NCI-H146 treated with DMSO at 0.1 percent for 48 hours (cell line): ENCODE results near the gene COL23A1.
"Not testable (repeated sequence)": the region's sequence is repeated elsewhere in the genome, so short reads cannot be mapped to it uniquely, and the experiment has no call there.

Source experiments
- DNase-seq: peaks from one replicate; lab custom pipeline; 2025; ENCODE audit not compliant: unreplicated experiment; lab: John Stamatoyannopoulos, UW

The COL23A1 gene

GRCh38 chr5:178589180-178590140, 733 bp downstream of the COL23A1 start:
- DNase-seq = no peak

- DNase-seq = no peak
Observed at GRCh38 chr5:178588769-178589168, 1.4 kb downstream of the COL23A1 start.

GRCh38 chr5:178587763-178588611, 2.2 kb downstream of the COL23A1 start:
- DNase-seq = no peak

DNA sequence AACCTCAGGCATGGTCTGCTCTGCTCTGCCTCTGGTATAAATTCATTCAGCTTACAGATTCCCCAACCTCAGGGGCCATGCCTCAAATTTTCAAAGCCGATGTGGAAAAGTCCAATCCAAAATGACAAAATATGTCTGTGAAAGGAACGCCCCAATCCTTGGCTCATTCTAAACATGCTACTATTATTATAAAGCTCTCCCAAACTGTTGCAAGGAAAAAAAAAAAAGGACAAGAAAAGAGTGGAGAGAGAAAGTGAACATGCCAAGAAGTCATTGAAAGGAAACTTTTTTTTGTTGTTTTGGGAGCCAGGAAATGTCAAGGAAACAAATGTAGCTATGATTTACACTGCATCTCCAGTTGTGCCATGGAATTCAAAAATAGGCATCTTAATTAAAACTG, 3.8 kb downstream of the COL23A1 start:
- DNase-seq = no peak

GRCh38 chr5:178585421-178585820, 4.8 kb downstream of the COL23A1 start:
- DNase-seq = not testable (repeated sequence)

- DNase-seq = no peak
Observed at GRCh38 chr5:178583279-178583678, 6.9 kb downstream of the COL23A1 start.

DNA sequence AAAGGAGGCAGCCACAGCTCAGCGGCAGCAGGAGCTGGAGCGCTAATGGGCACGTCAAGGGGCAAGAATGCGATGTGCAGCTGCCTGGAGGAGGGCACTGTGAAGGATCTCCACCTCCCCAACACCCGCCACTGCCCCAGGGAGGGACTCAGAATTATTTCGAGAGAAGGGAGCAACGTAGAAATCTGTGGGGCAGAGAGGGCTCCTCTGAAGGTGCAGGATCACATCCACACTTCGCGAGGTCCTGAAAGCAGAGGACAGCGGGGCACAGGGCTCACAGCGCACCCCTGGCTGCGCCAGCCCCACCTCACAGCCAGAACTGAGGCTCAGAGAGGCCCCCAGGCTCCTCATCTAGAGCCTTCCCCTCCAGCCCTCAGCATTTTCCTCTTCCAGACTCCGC, 7.9 kb downstream of the COL23A1 start:
- no peak for DNase-seq

DNA sequence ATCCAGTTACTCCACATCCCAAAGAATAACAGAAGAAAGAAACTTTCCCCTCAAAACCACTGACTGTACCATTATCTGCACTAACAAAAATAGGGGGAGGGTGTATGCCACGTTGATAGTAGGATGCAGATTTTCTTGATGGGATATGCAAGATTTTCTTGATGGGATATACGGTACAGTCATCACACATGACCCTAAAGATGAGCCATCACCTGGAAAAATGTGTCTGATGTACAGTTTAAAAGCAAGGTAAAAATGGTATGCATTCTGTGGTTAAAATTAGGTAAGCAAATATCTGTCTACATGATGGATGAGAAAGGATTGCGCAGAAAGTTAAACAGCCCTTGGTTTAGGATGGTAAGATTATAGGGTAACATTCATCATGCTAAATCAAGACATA, 8.6 kb downstream of the COL23A1 start:
- DNase-seq = no peak

DNA sequence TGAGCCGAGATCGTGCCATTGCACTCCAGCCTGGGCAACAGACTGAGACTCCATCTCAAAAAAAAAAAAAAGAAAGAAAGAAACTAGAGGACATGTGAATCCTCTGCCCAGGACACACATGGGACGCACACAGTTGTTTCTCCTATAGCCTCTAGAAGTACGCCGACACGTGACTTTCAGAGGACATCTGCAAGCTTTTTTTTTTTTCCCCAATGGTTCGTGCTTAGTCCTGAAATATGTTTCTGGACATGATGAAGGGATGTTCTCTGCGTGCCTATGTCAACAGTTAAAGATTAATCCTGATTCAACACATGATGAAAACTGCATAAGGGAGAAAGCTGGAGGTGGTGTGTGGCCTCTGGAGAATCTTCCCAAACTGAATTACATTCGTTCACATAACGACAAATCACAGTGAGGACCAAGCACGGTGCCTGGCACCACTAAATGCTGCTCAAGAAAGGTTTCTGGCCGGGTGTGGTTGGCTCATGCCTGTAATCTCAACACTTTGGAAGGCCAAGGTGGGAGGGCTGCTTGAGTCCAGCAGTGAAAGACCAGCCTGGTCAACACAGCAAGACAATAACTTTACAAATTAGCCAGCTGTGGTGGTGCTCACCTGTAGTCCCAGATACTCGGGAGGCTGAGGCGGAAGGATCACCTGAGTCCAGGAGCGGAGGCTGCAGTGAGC, 9.8 kb downstream of the COL23A1 start:
- DNase-seq = no peak

DNA sequence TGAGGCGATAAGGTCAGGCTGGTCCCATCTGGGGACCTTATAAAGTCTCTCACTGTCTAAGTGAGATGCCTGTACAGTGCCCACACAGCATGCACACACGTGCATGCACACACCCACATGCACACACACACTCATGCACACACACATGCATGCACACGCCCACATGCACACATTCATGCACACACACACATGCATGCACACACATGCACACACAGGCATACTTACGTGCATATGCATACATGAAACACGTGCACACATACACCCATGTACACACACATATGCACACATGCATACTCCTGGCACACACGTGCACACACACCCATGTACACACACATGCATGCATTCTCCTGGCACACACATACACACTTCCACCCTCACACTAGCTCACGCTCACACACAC, 12.2 kb downstream of the COL23A1 start:
- DNase-seq = no peak

DNA sequence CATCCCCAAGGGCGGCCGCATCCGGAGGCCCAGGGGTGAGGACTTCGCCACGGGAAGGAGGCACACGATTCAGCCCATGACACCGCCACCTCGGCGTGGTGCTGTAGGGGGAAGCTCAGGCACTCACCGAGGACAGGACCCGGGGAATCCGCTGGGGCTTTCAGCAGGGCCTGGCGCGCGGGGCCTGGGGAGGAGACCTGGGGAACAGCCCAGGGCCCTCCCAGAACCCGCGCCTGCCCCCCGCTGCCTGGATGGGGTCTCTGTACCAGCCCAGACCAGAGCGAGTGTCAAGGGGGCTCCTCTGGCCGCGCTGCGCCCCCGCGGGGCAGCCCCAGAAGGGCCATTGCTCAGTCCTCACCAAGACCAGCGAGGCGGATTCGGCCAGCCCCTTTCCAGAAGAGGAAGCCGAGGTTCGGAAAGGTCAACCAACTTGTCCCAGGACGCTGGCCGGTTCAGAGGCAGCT, 12.8 kb downstream of the COL23A1 start:
- DNase-seq = no peak

DNA sequence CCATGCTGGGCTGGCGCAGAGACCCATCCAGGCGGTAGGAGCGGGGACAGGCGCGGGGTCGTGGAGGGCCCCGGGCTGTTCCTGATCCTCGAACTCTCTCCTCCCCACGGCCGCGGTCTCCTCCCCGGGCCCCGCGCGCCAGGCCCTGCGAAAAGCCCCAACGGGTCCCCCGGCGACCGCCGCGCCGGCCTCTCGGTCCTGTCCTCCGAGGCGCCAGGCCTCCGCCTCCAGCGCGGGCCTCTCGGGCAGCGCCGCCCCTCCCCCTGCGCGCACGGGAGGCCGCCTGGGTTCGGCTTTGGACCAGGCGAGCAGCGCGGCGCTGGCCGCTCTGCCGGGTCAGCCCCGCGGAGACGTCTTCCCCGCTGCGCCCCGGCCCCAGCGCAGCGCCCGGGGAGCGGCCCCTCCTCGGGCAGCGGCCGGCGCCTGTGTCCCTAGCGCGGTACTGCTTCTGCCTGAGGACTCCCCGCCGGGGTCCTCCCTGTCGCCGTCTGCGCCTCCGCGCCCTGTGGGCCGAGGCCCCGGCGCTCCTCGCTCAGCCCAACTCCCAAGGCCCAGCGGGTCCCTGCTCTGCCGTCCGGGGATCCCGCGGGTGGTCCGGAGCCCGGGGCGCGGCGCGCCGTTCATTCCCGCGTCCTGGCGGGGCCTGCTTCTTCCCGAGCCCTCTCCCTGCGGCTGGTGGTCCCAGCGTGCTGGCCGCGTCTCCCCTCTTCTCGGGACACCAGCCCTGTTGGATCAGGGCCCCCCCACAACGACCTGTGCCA, 13.4 kb downstream of the COL23A1 start:
- DNase-seq = no peak

DNA sequence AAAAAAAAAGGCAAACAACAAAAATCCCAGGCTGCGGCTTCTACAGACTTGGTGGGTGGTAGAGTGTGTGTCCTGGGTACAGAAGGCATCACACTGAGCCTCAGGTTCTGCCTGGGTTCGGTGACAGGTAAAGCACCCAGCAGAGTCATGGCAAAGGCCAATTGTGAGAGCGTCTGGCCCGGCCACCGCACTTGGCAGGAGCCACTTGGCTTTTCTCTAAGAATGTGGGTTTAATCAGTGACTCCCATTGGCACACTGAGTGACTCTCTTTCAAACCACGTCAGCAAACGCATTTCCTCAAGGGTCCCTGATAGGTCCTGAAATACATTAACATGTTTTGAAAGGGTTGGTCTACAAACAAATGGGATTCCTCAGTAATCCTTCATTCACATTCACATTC, 17.0 kb downstream of the COL23A1 start:
- no peak for DNase-seq

DNA sequence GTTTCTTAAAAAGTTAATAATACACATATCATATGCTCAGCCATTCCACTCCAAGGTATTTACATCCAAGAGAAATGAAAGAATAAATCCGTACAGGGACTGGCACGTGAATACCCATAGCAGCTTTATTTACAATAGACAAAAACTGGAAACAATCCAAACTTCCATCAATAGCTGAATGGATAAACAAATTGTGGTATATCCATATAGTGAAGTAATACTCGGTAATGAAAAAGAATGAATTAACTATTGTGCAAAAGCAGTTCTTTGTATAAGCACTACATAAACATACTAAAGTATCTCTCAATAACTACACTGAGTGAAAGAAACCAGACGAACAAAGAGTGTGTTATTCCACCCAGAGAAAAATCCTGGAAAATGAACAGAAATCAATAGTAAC, 17.6 kb downstream of the COL23A1 start:
- DNase-seq = no peak

GRCh38 chr5:178569485-178569884, 20.7 kb downstream of the COL23A1 start:
- DNase-seq = no peak

GRCh38 chr5:178564811-178565550, 25.2 kb downstream of the COL23A1 start:
- no peak for DNase-seq

GRCh38 chr5:178564397-178564796, 25.8 kb downstream of the COL23A1 start:
- DNase-seq = no peak

GRCh38 chr5:178563621-178564020, 26.6 kb downstream of the COL23A1 start:
- no peak for DNase-seq

DNA sequence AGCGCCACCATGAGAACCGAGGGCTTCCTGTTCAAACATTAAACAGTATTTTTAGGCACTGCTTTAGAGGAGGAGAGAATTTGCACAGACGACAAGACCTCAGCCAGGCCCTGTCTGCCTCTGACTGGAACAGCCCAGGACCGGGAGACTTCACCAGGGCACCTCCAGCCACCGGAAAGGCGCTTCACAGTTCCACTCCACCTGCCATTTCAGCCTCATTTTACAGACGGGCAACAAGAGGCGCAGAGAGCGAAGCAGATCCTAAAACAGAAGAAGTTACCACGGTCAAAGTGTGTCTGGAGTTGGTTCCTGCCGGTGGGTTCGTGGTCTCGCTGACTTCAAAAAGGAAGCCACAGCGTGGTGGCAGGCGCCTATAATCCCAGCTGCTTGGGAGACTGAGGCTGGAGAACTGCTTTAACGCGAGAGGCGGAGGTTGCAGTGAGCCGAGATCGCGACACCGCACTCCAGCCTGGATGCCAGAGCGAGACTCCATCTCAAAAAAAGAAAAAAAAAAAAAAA, 28.4 kb downstream of the COL23A1 start:
- DNase-seq = no peak

- no peak for DNase-seq
Observed at GRCh38 chr5:178560911-178561310, 29.3 kb downstream of the COL23A1 start.
